HG02884 (cell line): Measurements from ENCODE around the gene METTL16.

Source experiments
- ATAC-seq: cut with Tn5 transposase; IDR thresholded peaks from one replicate; pipeline ENCODE4 v1.9.1; 2021; ENCODE audit warnings: mild to moderate bottlenecking, moderate library complexity; ENCODE audit not compliant: unreplicated experiment

Gene METTL16

DNA sequence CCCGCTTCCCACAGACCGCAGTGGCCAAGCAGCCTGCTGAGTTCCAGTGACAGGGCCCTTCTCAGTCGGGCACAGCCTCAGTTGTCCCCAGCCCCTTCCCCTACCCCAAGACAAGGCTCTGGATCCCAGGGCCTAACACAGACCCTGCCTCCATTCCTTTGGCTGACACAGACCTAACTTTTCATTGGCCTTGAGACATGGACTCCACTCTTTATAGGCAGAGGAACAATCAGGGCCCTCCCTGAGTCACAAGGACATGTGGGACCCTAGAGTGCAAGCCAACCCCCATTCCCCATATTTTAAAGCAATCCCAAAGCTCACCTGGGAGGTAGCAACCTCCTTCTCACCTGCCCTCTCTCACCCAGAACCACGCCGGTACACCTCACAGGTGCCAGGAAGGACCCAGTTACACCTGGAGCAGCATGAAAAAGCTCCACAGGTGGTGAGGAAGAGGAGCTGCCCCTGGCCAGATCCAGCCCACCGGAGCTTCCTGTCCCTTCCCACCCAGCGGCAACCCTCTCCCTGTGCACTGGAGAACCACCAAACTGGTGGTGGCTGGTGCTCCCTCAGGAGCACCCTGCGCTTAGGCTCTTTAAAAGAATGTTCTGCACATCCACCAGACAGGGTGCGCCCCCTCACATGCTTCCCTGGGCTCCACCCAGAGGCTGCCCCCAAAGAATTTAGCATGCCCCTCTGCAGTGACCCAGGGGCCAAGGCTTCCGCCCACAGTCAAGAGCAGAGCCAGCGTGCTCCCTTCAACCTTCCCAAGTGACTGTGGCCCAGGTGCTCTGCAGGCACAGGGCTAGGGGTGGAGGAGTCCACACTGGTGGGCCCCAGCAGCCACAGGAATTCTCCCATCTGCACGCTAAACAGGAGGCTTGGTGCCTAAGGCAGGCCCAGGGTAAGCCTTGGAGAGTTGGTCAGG lies 114.2 kb downstream of the METTL16 start:
- ATAC-seq, result no peak

GRCh38 chr17:2396568-2397246 lies 115.0 kb downstream of the METTL16 start:
- no peak for ATAC-seq

- no peak for ATAC-seq
Observed at GRCh38 chr17:2396192-2396567, 115.5 kb downstream of the METTL16 start.

DNA sequence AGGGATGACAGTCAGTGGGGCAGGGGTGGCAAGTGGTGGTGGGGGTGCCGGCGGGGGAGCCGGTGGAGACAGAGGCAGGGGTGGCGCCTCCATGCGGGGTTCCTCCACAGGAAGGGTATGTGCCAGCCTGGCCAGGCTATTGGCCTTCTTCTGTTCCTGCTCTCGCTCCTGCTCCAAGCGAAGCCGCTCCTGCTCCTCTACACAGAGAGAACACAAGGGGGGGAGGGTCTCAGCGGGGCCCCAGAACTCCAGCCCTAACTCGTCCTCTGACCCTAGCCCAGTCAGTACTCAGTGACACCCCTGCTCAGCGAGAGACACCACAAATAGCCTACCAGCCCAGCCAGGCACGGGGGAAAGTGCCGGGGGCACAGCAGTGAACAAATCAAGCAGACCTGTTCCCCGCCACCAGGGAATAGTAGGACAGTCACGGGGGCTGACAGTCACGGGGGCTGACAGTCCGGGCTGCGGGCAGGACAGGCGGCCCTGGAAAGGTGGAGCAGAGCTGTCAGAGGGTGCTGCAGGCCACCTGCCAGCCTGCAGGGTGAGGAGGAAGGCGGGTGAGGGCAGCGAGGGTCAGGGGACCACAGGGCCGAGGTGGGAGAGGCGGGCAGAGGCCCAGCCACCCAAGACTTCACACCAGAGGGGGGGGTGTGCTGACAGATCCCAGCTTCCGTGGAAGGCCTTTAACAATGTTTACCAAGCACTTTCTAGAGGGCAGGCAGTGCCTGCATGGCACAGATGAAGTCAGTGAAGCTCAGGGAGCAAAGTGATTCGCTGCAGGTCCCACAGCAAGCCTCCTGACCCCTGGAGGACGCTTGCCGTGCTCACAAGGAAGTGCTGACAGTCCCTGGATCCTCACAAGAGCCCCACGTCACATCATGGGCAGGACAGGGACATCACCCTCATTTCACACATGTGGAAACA lies 116.2 kb downstream of the METTL16 start:
- no peak for ATAC-seq

- ATAC-seq, result no peak
Observed at GRCh38 chr17:2394775-2395201, 116.9 kb downstream of the METTL16 start.

DNA sequence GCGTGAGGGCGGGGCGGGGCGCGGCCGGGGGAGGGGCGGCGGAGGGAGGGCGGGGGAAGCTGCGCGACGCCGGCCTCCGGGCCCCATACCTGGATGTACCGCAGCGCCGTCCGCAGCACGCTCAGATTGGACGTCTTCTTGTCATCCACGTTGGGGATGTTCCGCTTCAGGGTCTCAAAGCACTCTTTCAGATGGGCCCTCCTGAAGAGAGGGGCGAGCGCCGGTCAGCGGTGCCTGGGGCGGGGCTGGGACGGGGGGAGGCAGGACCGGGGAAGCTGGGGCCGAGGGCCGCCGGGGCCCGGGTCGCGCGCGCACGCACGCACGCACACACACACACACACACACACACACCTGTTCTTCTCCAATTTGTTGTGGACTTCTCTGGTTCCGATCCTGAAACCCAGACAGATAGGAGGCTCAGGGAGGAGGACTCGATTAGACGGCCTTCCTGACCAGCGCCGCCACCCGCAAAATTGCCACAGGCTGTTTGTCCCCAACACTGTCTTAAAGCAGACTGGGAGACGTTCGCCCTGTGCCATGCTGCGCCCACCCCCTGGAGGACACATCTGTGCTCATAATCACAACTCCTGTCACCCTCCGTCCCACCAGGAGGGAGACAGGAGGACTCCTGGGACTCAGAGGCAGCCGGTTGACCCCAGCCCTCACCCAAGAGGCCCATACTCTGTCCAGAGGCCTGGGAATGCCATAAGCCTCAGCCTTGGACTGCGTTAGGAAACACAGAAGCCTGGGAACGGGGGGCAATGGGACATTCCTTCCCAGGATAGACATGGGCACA lies 117.5 kb downstream of the METTL16 start:
- no peak for ATAC-seq

DNA sequence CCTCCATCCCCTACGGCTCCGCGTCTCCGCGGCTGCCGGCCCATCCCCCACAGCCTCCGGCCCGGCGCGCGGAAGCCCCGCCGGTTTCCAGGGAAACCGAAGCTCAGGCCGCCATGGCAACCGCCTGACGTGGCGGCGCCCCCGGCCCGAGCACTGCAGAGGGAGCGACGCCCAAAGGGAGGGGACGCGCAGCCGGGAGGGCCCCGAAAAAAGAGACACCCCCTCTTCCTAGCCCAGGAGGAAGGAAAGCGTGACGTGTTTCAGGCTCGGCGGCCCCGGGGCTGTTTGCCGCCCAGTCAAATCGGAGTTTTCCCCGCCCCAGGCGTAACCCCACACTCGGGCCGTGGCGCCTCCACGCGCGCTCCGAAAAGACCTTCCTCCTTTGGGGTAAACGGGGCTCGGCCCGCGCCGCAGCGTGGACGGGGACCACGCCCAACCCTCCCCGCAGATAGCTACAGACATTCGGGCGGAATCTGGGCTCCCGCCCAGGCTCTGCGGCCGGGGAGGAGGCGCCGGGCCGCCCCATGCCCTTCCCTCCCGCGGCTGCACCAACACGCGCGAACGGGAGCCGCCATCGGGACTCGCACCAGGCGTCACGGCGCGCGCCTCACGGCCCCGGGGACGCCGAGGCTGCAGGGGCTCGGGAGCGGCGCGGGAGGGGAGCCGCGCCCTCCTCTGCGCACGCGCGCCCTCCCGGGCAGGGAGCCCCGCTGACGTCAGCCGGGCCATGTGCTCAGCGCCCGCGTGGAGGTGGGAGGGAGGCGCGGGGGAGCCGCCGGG lies 118.3 kb downstream of the METTL16 start:
- ATAC-seq, result peak; percentile 28

DNA sequence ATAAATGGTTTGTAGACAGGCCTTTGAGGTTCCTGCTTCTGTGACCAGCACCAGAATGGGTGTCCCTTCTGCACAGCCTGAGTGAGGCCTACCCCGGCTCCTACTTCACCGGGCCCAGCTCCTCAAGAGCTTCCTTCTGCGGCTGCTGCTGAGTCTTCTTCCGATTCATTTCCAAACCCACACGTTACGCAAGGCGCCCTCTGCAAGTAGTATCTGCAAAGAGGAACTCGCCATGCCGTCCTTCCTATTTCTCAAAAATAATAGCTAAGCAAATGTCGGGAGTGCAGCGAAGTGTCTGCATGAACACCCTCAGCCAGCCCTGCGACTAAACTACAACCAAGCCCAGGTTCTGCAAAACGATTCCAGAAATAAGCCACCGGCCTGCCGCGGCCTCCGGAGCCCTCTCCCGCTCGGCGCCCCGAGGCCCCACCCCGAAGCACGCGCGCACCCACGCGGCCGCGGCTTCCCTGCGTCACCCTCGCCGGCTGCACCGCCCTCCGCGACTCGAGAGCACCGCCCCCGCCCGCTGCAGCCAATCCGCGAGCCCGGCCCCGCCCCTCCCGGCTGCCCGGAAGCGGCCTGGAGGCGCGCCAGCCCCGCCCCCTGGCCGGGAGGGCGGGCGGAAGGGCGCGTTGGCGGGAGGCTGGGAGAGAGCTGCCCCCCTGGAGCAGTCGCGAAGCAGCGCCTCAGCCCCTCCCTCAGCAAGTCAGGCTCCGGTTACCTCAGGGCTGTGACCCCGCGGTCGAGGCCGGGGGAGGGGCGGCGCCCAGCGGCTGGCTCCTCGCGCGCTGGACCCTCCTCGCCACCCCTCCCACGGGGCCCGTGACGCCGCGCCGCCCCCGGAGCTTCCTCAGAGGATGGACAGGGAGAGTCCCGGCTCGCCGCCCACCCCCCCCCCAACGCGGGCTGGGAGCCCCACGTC lies 119.2 kb downstream of the METTL16 start:
- peak; percentile 45 for ATAC-seq

- no peak for ATAC-seq
Observed at GRCh38 chr17:2391597-2392251, 120.0 kb downstream of the METTL16 start.

GRCh38 chr17:2390199-2390836 lies 121.4 kb downstream of the METTL16 start:
- ATAC-seq, result no peak

DNA sequence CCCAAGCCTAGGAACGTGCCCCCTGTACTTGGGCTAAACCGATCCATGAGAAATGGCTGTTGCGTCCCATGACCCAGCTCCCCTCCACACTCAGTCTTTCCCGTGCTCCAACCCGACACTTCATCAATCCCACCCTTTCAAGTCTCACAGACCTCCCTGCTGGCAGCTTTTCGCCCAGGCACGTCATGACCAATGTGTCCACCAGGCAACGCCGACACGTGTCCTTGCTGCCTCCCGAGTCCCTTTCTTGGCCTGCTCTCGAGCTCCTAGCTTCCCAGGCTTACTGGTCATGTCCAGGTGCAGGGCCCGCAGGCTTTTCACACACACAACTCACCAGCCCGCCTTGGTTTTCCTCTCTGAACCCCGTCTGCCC lies 123.0 kb downstream of the METTL16 start:
- no peak for ATAC-seq

DNA sequence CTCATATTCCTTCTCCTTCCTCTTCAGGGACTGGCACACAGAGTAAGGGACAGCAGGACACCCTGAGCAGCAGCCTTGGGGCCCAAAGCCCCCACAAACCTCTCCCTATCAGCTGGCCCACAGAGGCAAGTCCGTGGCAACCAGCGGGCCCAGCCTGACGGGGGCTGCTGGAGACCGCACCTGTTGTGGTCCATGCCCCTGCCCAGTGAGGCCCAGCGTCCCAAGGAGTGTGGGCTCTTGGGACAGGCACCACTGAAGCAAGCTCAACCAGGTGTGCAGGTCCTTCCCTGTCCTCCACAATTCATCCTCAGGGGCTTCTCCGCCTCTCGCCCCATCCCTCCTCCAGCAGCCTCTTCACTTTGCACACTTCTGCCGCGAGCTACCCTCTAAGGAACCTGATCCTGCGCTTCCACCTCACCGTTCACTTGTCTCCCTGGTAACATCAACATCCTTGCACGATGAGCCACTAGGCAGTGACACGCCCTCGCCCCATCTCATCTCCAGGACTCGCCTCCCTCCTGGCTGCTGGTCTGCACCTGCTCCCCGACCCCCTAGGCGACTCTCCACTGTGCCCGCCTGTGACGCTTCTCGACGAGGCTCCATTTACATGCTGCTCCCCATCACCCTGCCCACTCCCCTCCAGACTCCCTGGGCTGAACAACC lies 123.5 kb downstream of the METTL16 start:
- no peak for ATAC-seq

DNA sequence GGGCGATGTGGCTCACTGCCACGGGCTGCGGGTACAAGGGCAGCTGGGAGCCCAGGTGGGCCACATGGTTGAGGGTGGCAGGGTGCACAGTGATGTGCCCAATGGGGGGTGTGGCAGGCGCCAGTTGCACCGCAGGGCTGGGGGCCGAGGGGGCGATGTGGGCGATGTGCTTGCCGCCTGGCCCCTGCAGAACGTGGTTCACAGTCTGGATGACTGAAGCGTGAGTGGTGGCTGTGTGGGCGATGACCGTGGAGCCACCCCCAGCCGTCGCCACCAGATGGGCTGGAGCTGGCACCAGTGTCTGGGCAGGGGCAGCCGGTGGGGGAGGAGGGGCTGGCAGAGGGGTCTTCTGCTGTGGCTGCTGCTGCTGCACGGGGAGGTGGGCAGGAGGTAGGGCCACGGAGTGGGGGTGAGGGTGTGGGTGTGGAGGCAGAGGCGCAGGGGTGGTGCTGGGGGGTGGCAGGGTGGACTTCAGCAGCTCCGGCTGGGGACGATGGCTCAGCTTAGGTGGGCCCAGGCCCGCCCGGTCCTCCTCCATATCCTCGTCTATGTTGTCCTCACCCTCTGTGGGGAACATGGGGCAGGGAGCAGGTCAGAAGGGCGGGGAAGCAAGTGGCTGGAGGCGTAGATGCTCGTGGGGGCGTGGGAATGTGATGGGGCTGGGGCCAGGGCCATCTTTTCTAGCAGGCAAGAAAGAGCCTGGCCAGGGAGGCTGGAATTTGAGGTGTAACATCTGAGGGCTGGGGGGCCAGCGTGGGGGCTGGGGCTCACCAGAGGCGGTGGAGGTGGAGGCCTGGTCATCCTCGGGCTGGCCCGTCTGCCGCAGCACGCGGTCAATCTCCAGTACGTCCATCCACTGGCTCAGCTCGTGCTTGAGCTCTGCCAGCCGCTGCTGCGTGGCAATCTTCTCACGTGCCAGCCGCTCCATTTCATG lies 124.3 kb downstream of the METTL16 start:
- ATAC-seq, result no peak

GRCh38 chr17:2386400-2387085 lies 125.1 kb downstream of the METTL16 start:
- no peak for ATAC-seq
